Mucosa of gallbladder (tissue), 1 donor: ENCODE data around the gene RAPGEF1. TPM values are rescaled to one million over a fixed set of nuclear protein-coding genes. Genes with fewer than 3 reads are reported as not detected.
A peak's percentile ranks its signal among the peaks of the same experiment; 100 is the strongest.
"Not testable (repeated sequence)": the region's sequence is repeated elsewhere in the genome, so short reads cannot be mapped to it uniquely, and the experiment has no call there.

Source experiments
- DNase-seq: peaks from one replicate; pipeline ENCODE4 v3.0.0-alpha.2; 2020; ENCODE audit warnings: low spot score
- total RNA-seq: library from RNA; stranded (reverse); gene quantifications from one replicate; pipeline ENCODE4 v1.2.1, GENCODE V29; 2021
- donor health status: DM: no; HTN: no; CAD: no.

RAPGEF1 gene
- total RNA-seq, 1 donor from 2014 or later, result 75.9 TPM

DNA sequence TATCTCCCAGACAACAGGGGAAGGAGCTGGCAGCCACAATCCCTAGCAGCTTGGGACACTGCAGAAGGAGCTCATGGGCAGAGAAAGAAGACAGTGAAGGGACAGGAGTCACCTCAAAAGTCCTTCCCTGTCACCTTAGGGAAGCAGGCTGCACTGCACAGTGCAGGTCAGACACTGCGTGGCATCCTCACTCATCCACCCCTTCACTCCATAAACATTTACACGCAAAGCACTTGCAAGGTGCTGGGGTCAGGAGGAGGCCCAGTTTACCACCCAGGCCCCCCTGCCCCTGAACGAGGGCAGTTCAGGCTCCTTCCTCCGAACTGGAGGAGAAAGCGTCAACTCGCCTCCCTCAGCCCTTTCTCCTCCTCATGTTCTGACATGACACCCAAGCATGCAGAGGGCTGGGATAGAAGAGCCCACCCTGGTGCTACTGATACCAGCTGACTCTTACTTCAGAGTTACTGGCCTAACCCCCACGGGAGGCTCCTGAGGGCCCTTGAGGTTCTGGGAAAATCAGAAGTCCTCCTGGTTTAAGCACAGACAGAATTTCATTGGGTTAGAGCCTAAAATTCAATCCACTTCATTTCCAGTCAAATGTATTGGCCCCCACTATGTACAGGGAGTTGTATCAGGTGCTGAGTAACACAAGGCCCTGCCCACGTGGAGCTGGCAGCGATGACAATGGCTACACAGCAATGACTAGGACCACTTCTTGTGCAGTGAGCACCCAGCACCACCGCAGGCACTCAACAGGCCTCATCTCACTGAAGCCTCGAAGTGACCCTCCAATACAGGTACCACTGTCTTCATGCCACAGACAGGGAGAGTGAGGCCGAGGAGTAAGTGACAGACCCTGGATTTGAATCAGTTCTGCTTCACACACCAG is 70.4 kb downstream of the RAPGEF1 start:
- no peak for DNase-seq

DNA sequence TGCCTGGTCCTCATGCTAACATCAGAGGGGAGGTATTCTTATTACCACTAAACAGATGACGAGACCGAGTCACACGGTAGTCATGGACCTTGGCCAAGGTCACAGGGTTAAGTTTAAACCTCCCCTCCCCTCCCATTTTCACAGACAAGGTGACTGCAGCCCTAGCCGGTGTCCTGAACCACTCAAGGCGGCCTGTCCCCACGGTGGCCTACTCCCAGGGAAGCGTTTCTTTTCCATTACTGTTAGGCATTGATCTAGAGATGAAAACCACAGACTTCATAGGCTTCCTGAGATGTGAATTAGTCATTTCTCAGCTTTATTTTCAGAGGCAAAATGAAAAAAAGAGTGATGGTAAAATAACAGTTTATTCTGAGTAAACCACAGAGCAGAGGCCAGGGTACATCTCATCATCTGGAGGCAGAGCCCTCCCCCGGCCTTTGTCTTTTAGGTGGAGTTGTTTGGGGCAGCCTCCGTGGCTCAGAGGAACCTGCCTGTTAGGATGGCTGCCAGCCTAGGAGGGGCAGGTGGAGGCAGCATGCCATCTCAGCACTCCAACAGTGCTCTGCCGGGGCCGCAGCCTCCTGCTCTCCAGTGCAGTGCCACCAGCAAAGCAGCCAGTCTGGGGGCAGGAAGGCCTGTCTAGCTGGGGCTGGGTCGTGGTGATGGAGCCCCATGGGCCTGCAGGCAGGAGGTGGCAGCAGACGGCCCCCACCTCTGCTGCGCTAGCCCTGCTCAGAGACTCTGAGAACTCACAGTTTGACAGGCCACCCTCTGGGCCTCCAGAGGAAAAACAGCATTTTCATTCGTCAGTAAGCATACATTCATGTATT is 71.2 kb downstream of the RAPGEF1 start:
- DNase-seq, result no peak

DNA sequence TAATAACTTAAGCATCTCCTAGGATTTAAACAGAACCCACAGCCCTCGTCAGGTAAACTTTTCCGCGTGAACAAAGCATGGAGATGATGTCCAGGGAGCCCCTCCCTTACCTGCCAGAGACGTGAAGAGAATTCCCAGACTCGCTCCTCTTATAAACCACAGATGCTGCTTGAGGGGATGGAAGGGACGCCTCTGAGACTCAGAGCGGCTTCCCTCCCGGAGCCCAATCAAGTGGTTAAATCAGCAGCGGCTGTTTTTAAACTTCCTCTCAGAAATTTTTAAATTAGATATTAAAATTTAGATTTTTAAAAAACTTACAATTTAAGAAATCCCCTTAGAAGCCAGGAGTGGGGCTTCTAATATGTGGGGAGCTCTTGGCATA is 71.8 kb downstream of the RAPGEF1 start:
- no peak for DNase-seq

DNA sequence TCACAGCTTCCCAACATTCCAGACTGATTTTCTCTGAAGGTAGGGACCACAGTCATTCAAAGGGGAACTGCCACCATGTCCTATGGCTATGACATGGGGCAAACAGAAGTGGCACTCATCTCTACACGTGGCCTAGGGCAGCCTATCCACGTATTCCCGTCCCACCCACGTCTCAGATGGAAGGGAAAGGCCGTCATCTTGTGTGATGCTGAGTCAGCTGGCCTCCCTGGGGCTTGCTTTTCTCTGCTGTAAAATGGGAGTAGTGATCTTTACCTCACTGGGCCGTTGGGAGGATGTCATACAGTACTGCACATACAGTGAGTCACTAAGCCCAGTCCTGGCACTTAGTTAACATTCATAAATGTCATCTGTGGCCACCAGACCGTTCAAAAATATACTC is 72.3 kb downstream of the RAPGEF1 start:
- DNase-seq, result no peak

DNA sequence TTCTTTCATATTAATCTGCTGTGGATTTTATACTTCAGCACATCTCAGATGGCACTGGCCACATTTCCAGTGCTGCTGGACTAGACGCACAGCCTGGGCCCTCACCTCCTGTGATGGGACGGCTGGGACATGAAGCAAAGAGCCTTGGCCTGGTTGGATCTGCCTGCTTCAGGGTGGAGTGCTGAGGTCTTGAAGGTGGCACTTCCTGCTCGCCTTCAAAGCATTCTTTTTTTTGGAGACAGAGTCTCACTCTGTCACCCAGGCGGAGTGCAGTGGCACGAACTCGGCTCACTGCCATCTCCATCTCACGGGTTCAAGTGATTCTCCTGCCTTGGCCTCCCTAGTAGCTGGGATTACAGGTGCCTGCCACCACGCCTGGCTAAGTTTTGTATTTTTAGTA is 73.1 kb downstream of the RAPGEF1 start:
- no peak for DNase-seq

DNA sequence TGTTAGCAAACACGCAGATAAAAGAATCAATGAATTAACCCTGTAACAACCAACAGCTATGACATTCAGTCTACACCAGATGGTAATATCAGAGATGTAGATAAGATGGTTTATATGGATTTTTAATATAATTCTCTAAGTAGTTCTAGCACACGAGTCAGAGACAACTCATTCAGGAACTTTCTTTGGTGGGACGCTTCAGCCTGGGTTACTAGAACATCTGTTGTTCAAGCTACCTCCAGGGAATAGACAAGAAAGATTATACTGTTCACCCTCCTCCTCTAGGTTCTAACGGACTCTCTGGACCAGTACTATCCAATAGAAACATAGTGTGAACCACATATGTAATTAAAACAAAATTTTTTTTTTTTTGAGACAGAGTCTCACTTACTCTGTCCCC is 73.8 kb downstream of the RAPGEF1 start:
- no peak for DNase-seq

DNA sequence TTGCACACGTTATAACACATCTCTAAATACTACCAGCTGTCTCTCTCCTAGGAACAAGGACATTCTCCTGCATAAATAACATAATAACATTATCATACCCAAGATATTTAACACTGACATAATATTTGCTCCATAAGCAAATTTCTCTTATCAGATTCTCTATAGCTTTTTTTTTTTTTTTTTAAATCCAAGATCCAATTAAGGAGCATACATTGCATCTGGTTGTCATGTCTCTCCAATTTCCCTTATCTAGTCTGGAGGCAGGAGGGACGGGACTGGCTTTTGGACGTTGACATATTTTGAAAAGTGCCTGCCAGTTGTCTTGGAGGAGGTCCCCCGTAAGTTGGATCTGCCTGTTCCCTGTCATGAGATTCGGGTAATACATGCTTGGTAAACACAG is 76.6 kb downstream of the RAPGEF1 start:
- DNase-seq, result no peak

DNA sequence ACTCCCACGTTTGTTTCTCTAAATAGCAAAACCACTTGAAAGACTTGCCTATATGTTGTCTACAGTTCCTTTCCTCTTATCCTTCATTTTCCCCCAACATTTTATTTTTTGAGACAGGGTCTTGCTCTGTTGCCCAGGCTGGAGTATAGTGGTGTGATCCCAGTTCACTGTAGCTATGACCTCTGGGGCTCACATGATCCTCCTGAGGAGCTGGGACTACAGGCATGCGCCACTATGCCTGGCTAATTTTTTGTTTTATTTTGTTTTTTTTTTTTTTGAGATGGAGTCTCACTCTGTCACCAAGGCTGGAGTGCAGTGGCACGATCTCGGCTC is 77.6 kb downstream of the RAPGEF1 start:
- DNase-seq, result not testable (repeated sequence)

DNA sequence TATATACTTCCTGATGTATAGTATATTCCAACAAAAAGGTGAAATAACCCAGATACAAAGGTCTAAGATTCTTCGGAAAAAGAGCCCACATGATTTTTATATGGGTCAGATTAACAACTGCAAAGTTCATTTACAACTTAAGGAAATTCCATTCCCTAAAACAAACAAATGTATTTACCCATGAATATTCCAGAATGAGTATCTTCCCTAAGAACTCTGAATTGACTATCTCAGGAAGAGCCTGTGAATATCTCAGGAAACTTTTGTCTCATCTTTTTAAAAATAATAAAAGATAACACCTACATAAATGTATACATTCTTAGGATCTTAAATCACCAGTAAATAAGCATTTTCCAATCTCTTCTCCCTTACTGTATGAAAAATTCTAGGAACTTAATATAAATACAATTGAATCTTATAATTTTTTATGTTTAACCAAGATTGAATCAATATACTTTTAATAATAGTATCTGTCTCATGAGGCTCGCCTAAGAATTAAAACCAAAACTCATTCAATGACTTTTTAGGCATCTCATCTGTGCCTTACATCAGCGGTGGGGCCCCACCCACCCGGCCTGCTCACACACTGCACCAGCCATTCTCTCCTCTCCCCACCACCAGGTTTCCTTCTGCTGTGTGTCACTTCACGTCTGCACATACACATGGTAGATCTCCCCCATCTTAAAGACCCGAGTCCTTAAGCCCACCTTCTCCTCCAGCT is 78.1 kb downstream of the RAPGEF1 start:
- no peak for DNase-seq

DNA sequence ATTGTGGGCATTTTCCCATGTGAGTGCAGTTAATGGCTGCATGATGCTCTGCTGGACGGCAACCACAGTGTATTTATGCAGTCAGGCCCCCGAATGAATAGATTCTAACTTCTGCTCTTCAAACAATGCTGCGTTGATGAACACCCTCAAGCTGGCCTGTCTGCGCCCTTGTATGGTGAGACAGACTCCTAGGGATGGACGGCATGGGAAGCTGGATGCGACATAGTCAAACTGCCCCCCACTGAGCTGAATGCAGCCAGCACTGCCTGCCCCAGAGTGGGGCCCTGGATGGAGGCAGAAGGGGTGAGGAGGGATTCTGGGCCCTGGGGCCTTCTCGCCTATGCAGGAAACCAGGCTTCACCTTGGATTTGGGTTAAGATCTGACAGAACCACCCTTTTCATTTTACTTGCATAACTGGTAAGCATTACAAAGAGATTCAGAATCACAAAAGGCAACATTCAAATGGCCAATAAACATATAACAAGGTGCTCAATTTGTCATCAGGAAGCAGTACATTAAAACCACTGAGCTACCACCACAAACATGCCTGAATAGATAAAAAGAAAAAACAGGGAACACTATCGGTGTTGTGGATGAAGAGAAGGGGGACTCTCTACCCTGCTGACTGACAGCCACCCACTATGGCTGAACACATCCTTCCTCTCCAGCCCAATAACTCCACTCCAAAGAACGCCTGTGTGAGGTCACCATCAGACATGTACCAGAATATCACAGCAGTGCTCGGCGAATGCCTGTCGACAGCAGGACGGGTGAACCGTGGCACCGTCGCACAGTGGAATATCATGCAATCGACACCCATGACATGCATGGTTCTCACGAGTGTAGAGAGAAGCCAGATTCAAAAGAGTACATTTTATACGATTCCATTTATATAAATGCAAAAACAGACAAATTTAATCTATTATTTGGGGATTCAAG is 79.1 kb downstream of the RAPGEF1 start:
- no peak for DNase-seq

DNA sequence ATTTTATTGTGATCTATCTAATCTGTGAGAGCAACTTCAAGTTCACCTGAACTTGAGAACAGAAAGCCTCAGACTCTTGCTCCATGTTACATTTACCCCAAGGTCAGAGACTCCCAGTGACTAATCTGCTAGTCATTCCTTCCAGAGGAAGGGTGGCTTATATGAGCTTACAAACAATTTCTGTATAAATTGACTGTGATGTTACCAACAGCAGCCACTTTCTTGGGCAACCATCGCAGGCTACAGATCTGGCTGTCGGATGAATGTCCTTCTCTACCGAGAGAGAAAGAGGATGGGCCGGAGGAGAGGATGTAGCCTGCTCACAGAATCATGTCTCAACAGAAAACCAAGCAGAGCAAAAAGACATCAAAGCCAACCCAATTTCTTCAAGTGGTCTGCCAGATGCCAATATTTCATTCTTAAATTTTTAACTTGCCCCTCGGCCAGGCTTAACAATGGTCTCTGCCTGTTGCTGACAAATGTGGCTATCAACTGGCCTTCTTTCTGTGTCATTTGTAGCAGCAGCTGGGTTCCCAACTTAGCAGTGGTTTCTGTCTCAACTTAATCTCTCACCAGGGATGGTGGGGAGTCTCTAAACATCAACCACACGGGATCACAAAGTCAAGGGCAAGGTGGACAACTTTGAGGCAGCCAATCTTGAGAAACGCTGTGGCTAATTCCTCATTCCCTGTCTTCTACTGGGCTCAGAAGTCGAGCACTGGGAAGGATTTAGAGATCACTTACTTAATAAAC is 81.3 kb downstream of the RAPGEF1 start:
- no peak for DNase-seq

DNA sequence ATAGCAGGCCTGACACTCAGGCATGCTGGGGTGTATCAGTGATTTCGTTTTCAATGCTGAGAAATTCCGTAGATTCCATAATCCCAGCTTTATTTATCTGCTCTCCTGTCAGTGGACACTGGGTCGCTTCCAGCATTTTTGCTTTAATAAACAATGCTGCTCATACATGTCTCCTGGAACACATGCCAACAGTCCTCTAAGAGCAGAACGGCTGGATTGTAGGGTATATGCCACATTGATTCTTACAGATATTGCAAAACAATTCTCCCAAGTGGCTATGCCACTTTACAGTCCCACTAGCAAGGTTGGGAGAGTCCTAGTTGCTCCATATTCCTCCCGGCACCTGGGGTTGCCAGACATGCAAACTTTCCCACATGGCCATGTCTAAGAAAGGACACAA is 81.9 kb downstream of the RAPGEF1 start:
- DNase-seq, result no peak

DNA sequence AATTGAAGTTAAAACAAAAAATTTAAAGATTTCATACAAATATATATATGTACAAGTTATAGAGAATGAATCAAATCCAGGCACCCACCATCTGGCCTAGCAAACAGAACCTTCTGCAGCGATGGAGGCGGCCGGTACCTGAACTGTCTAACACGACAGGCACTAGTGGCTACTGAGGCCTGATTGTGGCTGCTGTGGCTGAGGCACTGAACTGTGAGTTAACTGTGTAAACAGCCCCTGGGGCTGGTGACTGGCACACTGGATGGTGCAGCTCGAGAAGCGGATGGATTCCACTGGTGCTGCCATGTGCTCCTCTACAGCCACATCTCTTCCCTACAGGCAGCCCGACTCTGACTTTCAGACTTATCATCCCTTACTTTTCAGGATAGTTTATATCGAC is 82.4 kb downstream of the RAPGEF1 start:
- no peak for DNase-seq

DNA sequence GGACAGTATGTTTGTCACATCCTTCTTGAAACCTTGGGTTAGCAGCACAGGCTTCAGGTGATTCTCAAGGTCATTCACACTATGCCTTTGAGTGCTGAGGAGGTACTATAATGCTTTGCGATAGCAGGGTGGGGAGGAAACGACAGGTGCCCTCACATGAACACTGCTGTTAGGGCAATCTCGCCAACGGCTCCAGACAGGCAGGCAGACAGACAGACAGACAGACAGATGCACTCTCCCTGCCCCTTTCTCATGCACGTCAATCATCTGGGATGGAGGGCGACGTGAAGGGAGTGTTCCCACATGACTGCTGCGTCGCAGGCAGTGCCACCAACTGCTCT is 82.9 kb downstream of the RAPGEF1 start:
- no peak for DNase-seq

DNA sequence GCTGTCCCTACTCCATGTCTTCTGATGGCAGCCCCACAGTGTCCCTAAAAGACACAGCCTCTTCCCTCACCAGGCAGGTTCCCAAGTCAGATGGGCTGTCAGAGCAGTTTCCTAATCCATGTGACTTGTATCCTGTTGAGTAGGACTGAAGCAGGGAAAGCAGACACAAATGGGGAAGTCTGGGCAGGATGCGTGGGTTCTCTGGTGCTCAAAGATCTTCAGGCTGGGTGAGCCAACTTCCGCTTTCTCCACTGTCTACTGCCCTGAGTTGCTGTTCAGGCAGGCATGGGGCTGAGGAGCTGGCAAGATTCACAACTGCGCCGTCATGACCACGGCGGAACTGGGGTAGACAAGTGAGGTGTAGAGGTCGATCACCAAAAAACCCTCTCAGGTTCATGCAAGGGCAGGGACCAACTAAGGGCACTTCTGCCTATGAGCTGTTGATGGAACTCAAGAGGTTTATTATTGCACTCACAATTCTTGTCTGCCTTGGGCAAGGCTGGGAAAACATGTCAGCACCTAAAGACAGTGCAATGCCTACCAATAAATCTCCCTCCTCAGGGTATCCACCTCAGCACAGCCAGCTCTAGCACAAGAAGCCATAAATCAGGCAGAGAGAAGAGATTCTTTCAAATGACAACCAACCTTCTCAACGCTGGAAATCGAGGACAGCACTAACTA is 83.4 kb downstream of the RAPGEF1 start:
- DNase-seq, result peak; percentile 78

DNA sequence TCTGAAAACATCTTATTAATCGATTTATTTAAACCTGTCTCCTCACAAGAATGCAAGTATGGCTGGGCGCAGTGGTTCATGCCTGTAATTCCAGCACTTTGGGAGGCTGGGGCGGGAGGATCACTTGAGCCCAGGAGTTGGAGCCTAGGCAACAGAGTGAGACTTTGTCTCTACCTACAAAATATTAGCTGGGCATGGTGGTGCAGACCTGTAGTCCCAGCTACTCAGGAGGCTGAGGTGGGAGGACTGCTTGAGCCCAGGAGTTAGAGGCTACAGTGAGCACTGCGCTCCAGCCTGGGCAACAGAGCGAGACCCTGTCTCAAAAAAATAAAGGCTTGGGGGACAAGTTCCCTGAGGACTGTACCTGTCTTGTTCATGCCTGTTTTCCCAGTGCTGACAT is 85.5 kb downstream of the RAPGEF1 start:
- DNase-seq, result not testable (repeated sequence)

DNA sequence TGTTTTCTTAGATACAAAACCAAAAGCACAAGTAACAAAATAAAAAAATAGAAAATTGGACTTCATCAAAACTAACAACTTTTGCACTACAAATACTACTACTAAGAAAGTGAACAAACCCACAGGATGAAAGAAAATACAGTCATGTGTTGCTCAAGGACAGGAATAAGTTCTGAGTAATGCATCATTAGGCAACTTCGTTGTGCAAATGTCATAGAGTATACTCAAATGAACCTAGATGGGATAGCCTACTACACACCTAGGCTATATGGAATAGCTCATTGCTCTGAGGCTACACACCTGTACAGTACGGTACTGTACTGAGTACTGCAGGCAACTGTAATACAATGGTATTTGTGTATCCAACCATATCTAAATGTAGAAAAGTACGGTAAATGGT is 88.3 kb downstream of the RAPGEF1 start:
- DNase-seq, result no peak

DNA sequence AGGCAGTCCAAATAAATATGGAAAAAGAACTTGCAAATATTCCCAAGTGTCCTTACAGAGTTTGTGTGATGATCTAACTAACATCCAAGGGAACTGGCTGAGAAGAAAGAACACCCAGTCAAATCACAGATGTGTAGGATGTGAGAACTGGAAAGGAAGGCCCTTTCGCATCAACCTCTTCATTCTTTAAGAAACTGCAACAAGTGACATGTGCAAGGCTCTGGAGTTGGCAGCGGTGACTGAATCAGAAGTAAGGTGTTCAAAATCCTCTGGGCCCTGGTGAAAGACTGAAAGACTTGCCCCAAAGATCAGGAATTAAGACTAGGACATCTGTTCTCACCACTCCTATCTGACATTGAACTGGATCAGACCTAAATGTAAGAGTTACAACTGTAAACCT is 88.7 kb downstream of the RAPGEF1 start:
- no peak for DNase-seq

DNA sequence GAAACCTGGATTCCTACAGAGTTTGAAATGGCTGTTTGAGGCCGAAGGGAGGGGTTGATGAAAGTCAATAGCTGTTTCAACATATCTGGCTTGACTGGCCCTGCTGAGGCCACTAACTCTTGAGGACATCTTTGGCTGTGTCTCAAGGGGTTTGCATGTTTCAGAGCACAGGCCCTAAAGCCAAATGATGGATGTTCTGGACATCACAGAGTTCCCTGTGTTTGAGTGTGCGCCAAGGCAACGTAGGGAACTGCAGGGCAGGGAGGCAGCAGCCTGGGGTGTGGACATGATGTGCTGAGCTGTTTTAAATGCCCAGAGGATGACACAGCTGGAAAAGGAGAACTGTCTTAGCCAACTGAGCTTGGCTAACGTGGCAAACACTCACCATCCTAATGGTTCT is 89.6 kb downstream of the RAPGEF1 start:
- no peak for DNase-seq

DNA sequence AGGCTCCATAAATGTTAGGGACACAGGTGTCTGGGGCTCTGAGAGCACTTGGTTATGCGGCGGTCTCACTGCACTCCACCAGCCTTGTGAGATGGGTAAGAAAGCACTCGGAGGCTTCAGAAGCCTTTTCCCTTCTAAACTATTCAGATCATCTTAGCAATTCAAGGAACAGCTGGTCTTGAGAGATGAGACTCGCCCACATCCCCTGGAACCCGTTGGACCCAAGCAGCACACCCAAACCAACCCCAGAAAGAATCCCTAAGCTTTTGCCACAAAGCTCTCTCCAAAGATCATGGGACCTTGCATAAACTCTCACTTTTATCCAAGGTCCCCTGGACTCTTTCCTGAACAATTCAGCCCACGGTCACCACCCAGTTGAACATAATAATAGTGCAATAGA is 90.2 kb downstream of the RAPGEF1 start:
- no peak for DNase-seq
